Skin of body (tissue), 2 donors: ENCODE results near the gene DMKN. TPM values are rescaled to one million over a fixed set of nuclear protein-coding genes. Genes with fewer than 3 reads are reported as not detected.

Experiments
- DNase-seq: peaks from one replicate; lab custom pipeline; 2025; lab: John Stamatoyannopoulos, UW
- total RNA-seq: library from RNA; depleted of rRNA; stranded (reverse); fragments of >200 nt; gene quantifications from one replicate; pipeline ENCODE4 v1.2.3, GENCODE V29; 2014

The DMKN gene, protein sequence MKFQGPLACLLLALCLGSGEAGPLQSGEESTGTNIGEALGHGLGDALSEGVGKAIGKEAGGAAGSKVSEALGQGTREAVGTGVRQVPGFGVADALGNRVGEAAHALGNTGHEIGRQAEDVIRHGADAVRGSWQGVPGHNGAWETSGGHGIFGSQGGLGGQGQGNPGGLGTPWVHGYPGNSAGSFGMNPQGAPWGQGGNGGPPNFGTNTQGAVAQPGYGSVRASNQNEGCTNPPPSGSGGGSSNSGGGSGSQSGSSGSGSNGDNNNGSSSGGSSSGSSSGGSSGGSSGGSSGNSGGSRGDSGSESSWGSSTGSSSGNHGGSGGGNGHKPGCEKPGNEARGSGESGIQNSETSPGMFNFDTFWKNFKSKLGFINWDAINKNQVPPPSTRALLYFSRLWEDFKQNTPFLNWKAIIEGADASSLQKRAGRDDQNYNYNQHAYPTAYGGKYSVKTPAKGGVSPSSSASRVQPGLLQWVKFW
- total RNA-seq = 456 TPM

DNA sequence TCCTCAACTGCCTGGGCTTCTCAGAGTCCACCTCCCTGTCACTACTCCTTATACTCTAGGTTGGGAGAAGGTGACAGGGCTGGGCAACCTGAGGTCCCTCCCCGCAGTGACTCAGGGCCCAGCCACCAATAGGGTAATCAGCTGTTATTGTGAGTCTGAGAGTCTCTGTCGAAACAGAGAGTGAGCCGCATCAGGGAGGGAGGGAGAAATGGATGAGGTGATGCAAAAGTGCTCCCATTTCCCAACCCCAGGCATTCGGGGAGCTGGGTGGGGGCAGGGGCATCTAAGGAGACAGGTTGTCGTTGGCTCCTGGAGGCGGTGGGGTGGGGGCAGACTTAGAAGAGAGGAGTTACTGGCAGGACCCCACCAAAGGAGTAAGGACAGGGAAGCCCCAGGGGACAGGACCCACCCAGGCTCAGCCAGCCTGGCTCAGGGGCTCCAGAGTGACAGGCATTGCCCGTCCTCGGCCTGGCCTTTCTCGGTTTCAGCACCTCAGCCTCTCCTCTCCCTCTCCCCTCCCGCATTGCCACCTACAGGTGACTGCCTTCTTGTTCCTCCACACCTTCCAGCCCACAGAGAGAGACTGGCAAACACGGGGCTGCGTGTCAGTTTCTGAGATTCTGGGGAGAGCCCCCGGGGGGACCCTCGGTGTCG lies at the start of gene DMKN:
DMKN (minus strand) TSS at position 22 of the 654 bp plus-strand sequence. CDS start 174 bp downstream, outside the sequence.
- no peak for DNase-seq

DNA sequence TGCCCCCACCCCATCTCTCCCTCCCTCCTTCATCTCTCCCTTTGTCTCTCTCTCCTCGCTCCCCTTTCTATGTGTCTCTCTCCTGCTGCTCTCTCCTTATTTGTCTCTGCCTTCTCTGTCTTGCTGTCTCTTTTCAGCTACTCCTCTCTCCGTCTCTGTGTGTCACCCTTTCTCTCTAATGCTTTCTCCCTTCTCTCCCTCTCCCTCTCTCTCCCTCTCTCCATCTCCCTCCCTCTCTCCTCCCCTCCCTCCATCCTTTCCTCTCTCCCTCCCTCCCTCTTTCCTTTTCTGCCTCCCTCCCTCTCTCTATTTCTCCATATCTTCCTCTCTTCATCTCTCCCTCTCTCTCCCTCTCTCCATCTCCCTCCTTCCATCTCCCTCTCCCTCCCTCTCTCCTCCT lies 49.3 kb upstream of the DMKN start:
- DNase-seq = no peak

DNA sequence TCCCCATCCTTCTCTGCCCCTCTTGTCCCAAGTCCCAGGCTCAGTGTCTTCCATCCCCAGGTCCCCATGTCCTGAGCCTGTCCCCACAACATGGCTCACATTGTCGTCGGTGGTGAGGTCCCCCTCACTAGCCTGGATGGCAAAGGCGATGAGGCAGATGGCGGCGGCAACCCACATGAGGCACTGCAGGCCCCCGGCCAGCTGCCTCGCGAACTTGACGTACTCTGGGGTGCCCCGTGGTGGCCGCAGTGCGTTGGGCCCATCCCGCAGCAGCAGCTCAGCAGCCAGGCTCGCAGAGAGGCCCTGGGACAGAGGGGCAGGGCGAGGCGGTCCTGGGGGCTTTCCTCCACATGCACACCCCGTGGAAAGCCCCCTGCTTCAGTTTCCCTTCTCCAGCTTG lies 48.9 kb upstream of the DMKN start:
- DNase-seq = no peak

DNA sequence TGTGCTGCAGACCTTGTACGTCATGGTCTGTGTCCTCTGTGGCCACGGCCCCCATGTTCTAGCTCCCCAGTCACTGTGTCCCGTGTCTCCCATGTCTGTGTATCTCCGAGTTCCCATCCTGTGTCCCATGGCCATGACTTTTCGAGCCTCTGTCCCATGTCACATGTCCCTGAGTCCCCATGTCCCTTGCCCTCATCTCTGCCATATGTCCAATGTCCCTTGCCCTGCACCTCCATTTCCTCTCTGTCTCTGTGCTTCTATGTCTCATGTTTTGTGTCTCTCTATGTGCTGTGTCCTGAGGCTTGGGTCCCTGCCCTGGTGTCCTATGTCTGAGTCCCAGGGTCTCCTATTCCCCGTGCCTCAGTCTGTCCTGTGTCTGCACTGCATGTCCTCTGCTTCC lies 48.0 kb upstream of the DMKN start:
- DNase-seq = no peak

DNA sequence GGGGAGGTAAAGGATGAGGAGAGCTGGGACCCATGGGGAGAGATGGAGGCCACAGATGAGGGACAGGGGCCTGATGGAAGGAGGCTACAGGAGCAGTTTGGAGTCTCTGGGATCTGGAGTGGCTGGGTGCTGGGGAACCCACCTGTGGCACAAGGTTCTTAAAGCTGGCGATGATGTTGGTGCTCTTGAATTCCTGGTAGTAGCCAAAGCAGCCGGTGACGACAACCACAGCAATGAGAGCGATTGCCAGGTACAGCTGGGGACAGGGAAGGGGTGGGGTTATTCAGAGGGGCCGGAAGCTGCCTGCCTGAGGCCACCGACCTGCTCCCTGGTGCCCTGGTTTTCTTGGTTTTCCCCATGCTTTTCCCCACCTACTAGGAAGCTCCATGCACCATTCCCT lies 47.2 kb upstream of the DMKN start:
- no peak for DNase-seq

DNA sequence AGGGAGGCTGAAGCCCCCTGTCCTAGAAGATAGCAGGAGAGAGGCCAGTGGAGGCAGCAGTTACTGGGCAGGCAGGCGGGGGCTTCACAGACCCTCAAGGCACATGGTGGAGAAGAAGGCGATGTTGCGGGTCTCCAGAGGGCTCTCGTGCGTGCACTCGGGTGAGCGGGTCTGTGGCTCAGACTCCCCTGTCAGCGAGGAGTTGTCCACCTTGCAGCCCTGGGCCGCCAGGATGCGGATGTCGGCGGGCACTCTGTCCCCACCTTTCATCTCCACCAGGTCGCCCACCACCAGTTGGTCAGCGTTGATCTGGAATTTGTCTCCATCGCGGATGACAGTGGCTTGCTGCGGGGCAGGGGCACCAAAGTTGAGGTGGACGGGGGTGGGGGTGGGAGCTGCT lies 46.8 kb upstream of the DMKN start:
- no peak for DNase-seq

DNA sequence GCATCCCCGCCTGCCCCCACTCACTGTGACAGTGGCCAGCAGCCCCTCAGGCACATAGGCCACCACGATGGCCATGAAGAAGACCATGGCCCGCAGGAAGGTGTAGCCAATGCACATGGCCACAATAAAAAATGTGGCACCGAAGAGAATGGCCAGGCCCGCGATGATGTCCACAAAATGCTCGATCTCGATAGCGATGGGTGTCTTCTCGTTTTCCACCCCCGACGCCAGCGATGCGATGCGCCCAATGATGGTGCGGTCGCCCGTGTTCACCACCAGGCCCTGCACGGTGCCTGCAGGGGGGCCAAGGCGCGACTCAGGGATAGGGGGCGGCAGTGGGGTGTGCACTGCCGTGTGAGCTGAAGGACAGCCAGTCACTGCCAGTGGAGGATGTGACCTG lies 46.3 kb upstream of the DMKN start:
- DNase-seq = no peak

DNA sequence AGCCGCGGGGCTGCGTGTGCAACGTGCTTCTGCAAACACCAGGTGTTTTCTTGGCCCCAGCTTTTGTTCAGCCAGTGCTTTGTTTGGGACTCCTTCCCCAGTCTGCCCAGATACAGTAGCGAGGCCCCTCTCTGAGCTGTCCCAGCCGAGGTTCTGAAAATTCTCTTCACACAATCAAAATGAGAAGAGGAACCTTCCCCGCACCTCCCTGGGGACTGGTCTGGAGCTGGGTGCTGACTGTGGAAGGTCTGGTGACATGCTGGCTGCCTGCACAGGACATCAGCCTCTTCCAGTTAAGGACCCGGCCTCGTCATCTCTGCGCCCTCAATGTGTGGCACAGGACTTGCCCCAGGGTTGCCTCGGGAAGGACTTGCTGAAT lies 45.8 kb upstream of the DMKN start:
- DNase-seq = no peak

DNA sequence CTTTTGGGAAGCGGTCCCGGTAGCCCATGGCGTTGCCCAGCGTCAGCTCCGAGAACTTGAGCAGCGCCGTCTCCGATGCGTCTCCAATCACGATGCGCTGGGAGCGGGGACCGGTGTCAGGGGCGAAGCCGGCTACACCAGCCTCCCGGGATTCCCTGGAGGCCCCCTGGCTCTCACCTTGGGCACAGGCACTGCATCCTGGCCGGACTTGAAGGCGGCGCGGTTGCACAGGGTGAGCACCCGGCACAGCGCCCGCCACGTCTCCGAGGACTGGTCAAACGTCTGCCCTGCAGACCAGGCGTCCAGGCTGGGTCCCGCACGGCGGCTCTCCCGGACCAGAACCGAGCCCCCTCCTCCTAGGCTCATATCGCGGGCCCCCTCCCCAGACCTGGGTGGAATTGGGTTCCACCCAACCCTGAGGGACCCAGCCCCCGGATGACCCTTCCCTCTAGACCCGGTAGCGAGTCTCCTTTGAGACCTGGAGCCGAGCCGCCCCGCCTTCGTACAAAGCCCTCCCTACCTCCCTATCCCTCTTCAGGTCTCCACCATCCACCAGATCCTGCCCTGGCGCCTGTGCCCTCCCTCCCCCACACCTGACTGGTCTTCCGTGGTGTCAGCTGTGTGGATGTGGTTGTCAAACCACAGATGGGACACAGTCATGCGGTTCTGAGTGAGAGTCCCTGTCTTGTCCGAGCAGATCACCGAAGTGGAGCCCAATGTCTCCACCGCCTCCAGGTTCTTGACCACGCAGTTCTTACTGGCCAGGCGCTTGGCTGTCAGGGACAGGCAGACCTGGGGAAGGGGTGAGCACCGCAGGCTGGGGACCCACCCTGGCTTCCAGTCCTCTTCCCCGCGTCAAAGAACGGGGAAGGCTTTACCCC lies 45.2 kb upstream of the DMKN start:
- no peak for DNase-seq

DNA sequence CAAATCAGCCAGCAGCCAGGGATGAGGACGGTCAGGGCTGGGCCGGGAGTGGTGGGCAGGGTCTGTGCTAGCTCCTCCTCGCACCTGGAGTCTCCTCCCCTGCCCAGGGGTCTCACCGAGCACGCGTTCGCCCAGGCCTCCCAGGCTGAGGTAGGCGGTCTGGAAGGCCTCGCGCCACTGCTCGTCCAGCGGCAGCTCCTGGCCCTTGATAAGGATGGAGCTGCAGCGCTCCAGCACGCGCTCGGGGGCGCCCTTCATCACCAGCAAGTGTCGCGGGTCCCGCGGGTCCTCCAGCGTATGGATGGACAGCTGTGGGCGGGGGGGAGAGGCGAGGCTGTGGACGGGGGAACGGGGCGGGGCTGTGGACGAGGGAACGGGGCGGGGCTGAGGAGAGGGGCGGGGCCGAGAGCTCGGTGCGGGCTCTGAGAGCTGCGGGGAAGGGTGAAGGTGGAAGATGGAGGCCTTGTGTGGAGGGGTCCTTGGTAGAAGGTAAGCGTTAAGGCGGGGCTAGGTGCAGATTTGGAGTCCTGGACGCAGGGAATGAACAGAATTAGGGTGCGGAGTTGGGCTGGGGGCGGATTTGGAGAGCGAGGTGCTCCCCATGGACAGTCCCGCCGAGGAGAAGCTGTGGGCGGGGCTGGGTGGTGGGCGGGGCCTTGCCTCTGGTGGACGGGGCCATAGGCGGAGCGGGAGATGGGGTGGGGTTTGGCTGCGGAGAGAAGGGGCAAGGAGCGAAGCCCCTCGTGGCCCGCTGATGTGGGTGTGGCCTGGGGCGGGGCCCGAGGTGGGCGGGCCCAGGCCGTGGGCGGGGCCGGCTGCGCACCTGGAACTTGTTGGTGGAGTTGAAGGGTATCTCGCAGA lies 44.3 kb upstream of the DMKN start:
- no peak for DNase-seq

DNA sequence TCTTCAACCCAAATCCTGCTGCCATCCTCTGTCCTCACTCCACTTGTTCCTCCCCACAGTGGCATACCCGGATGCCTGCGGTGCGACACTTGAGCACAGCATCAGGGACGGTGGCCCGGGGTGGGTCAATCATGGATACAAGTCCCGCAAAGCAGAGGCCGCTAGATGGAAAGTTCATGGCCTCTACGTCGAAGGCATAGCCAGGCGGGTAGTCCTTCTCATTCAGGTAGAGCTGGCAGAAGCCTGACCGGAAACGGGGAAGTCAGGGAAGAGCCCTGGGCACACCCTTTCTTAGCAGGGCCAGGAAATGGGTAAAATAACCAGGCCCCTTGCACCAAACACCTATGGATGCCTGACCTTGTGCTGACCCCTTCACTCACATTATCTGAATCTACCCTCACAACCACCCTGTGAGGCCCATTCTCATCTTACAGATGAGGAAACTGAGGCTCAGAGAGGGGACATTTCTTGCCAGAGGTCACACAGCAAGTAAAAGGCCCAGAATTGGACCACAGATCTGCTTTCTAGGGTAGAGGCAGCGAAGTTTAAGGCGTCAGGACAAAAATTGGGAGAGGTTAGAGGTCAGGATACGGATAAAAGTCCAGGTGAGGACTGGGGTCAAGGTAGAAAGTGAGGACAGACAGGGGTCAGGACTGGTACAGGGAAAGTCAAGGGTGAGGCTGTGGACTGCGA lies 43.5 kb upstream of the DMKN start:
- no peak for DNase-seq

DNA sequence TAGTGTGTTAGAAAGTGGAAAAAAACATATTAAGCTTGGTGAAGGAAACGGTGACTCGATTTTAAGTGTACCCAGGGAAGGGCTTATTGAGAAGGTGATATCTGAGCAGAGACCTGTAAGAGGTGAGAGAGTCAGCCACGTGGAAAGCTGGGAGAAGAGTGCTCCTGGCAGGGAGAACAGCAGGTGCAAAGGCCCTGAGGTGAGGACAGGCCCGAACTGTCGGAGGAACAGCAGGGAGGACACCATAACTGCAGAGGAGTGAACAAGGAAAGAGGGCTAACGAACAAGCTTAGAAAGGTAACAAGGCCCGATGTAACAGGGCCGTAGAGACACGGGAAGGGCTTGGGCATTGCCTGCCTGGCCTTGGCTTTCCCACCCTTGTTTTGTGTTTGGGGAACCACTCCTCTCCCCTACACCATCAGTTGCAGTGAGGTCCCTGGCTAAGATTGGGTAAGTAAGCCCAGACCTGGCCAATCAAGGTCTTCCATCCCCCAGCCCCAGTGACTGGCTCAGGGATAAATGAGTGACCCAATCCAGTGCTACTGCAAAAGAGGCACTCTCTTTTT lies 42.7 kb upstream of the DMKN start:
- DNase-seq = no peak

DNA sequence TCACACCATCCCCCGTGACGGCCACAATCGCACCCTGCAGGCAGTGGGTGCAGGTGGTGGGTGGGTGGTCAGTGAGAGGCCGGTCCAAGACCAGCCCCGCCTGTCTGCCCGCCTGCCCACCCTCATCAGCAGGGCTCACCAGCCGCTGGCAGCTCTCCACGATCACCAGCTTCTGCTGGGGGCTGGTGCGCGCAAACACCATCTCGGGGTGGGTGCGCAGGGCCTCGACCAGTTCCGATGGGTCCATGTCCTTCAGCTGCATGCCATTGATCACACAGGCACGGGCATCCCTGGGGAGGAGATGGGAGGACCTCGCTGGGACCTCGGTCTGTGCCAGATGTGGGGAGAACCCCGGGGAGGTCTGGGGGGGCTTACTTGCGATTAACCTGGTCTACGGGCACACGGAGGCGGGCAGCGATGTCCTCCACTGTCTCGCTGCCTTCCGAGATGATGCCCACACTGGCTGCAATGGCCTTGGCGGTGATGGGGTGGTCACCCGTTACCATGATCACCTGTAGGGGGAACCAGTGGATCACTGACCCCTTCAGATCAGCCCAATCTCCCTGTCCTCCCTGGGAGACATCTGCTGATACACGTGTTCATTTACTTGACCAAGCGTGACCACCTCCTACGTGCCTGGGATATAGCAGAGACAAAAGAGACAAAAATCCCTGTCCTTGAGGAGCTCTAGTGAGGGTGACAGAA lies 42.0 kb upstream of the DMKN start:
- no peak for DNase-seq

DNA sequence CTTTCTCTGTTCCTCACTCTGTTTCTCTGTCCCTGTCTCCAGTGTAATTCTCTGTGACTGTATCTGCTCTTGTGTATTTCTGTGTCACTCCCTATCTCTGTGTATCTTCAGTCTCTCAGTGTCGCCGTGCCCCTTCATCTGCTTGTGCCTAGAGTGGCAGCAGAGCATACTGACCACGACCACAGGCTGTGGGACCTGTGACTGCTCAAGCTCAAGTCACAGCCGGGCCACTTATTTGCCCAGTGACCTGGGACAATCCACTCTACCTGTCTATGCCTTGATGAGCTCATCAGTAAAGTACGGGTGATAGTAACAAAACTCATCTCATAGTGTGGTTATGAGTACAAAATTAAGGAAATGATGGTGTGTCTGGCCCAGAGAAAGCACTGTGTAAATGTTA lies 40.6 kb upstream of the DMKN start:
- DNase-seq = no peak

DNA sequence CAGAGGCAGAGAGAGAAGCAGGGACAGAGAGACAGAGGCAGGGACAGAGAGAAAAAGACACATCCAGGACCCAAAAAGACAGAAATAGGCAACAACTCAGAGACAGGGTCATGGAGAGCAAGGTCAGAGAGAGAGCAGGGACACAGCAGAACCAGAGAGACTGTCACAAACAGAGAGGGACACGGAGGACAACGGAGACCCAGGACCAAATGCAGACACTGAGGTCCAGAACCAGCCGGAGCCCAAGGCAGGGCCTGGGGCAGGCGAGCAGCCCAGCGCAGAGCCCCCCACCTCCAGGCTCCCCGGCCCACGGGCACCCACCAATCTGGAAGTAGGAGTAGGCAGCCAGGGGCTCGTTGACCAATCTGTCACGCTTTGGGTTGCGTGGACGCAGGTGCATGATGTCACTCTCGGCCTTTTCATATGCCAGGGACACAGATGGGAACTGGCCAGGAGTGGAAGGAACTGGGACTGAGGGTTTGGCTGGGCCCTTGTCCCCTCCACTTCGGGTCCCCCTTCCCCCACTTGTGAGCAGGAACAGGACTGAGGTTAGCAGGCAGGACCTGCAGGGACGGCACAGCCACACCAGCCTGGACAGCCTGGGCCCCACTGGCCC lies 40.0 kb upstream of the DMKN start:
- DNase-seq = no peak

DNA sequence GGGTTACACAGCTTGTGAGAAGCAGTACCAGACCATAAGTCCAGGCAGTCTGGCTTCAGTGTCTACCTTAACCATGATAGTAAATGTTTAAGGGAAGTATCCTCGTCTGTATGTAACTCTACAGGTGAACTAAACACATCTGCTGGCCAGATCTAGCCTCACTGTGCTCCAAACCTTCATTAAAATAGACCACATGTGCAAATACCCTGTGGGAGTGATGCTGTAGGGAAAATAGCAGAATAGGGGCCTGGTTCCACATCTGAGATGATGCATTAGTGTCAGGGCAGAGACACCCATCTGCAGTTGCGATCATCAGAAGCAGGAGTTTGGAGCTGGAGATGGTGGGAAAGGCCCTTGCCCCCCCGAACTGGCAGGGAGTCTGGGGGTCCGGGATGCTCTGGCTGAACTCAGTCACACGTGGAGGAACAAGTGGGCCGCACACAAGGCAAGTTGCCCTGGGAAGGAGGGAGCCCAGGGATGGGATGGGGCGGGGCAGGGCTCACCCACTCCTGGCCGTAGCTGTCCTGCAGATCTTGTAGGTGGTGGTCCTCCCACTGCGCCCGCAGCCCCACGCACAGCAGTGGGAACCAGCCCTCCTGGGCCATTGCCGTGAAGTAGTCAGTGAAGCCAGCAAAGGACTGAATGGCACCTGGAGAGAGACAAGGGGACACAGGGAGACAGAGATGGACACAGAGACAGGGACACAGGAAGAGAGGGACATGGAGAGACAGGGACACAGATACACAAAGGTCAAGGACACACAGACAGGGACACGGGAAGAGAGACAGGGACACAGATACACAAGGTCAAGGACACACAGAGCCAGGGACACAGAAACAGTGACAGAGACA lies 39.3 kb upstream of the DMKN start:
- DNase-seq = no peak

DNA sequence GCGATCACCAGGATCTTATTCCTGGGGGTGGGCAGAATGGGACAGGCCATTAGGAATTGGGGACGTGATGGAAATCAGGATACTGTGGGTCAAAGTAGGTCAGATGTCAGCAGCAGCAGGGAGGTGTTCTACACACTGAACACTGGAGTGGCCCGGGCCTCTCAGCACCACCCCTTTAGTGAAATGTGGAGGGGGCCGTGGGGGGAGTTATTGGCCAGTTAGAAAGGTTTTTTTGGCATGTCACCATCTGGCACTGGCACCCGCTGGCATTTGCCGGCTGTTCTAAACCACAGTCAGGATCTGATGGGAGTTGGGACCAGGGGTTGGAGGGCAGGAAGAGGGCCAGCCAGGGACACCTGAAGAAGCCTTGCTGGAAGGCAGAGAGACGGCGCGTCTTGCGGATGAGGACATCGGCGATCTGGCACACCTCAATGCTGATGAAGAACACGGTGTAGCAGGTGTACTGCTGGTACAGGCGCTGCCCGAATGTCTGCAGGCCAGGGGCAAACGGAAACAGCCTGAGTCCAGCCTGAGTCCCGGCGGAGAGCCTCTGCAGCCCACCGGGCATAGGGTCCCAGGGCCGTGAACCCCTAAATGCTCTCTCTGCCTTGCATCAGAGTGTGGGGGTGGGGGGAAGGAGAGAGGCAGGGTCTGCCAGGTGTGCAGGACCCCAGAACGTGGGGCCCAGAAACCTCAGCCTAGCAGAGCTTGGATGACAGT lies 37.8 kb upstream of the DMKN start:
- no peak for DNase-seq
